Liver (tissue), 9 donors: ENCODE data around the gene CCR7. TPM values are rescaled to one million over a fixed set of nuclear protein-coding genes. Genes with fewer than 3 reads are reported as not detected.

Experiments
- DNase-seq: peaks from one replicate; pipeline ENCODE4 v3.0.0-alpha.2; 2017; ENCODE audit warnings: low spot score
- H3K27ac ChIP-seq, 2 donors: one replicate each; pipeline ENCODE4 v1.7.0; 2013; ENCODE audit warnings: inconsistent platforms in 2 of 2, low read length in 2 of 2, control low read depth in 1 of 2, low read depth in 1 of 2, mild to moderate bottlenecking in 1 of 2
- H3K27me3 ChIP-seq, 4 donors: one replicate each; pipeline versions ENCODE4 v1.6.1 to v1.7.0; 2013; ENCODE audit warnings: low read length in 3 of 4, inconsistent platforms in 1 of 4, mild to moderate bottlenecking in 1 of 4, moderate library complexity in 1 of 4; ENCODE audit not compliant: control insufficient read depth in 4 of 4, insufficient read depth in 4 of 4
- H3K36me3 ChIP-seq, 4 donors: one replicate each; pipeline versions ENCODE4 v1.6.1 to v1.7.0; 2013; ENCODE audit warnings: low read length in 3 of 4, mild to moderate bottlenecking in 3 of 4, low read depth in 1 of 4, moderate library complexity in 1 of 4; ENCODE audit not compliant: control insufficient read depth in 4 of 4, insufficient read depth in 3 of 4
- H3K4me1 ChIP-seq, 4 donors: one replicate each; pipeline versions ENCODE4 v1.6.1 to v1.7.0; 2013; ENCODE audit warnings: low read length in 3 of 4, mild to moderate bottlenecking in 3 of 4, moderate library complexity in 1 of 4; ENCODE audit not compliant: control insufficient read depth in 4 of 4, insufficient read depth in 4 of 4
- H3K4me3 ChIP-seq, 3 donors: one replicate each; pipeline versions ENCODE4 v1.6.1 to v1.7.0; 2013; ENCODE audit warnings: low read length in 3 of 3, control low read depth in 1 of 3, low read depth in 1 of 3, mild to moderate bottlenecking in 1 of 3
- H3K9ac ChIP-seq, 2 donors: one replicate each; pipeline ENCODE4 v1.7.0; 2013; ENCODE audit warnings: low read length in 2 of 2, mild to moderate bottlenecking in 2 of 2, moderate library complexity in 2 of 2, control low read depth in 1 of 2, low read depth in 1 of 2
- H3K9me3 ChIP-seq, 4 donors: one replicate each; pipeline versions ENCODE4 v1.6.1 to v1.7.0; 2013; ENCODE audit warnings: low read length in 3 of 4; ENCODE audit not compliant: control insufficient read depth in 4 of 4
- EGR1 ChIP-seq, 2 donors: IDR thresholded peaks; 2 replicates each; pipeline ENCODE4 v1.6.1; 2016 to 2018; ENCODE audit warnings: antibody characterized with exemption in 2 of 2, low read depth in 2 of 2
- FOXA1 ChIP-seq: IDR thresholded peaks from 2 replicates; pipeline ENCODE4 v1.6.1; 2016; ENCODE audit warnings: antibody characterized with exemption
- FOXA2 ChIP-seq: IDR thresholded peaks from 2 replicates; pipeline ENCODE4 v1.6.1; 2016; ENCODE audit warnings: antibody characterized with exemption
- GABPA ChIP-seq, 2 donors: IDR thresholded peaks in 1 of 2; conservative IDR thresholded peaks in 1 of 2; 2 replicates each; pipeline ENCODE4 v1.6.1; 2016; ENCODE audit warnings: antibody characterized with exemption in 2 of 2, mild to moderate bottlenecking in 1 of 2, moderate library complexity in 1 of 2
- HNF4A ChIP-seq, 2 donors: conservative IDR thresholded peaks; 2 replicates each; pipeline ENCODE4 v1.6.1; 2016; ENCODE audit warnings: antibody characterized with exemption in 2 of 2, mild to moderate bottlenecking in 2 of 2
- HNF4G ChIP-seq: IDR thresholded peaks from 2 replicates; pipeline ENCODE4 v1.6.1; 2016; ENCODE audit warnings: antibody characterized with exemption
- JUND ChIP-seq, 2 donors: IDR thresholded peaks; 2 replicates each; pipeline ENCODE4 v1.6.1; 2016; ENCODE audit warnings: antibody characterized with exemption in 2 of 2
- NR2F2 ChIP-seq: IDR thresholded peaks from 2 replicates; pipeline ENCODE4 v1.6.1; 2016; ENCODE audit warnings: antibody characterized with exemption
- RAD21 ChIP-seq, 2 donors: IDR thresholded peaks; 2 replicates each; pipeline ENCODE4 v1.6.1; 2016; ENCODE audit warnings: antibody characterized with exemption in 2 of 2, mild to moderate bottlenecking in 2 of 2
- RXRA ChIP-seq, 2 donors: IDR thresholded peaks; 2 replicates each; pipeline ENCODE4 v1.6.1; 2017 to 2018; ENCODE audit warnings: antibody characterized with exemption in 2 of 2, mild to moderate bottlenecking in 1 of 2
- SP1 ChIP-seq: IDR thresholded peaks from 2 replicates; pipeline ENCODE4 v1.6.1; 2018; ENCODE audit warnings: antibody characterized with exemption, mild to moderate bottlenecking
- TAF1 ChIP-seq: conservative IDR thresholded peaks from 2 replicates; pipeline ENCODE4 v1.6.1; 2016; ENCODE audit warnings: antibody characterized with exemption, mild to moderate bottlenecking
- YY1 ChIP-seq: IDR thresholded peaks from 2 replicates; pipeline ENCODE4 v1.6.1; 2016; ENCODE audit warnings: antibody characterized with exemption, mild to moderate bottlenecking
- WGBS: extraction: QIAGEN DNeasy Blood & Tissue Kit; methylation state at CpG from one replicate; pipeline ENCODE4 v1.1.7; 2013; 5-methylcytosine and 5-hydroxymethylcytosine counted together
- polyA plus RNA-seq, 2 donors: library from polyadenylated mRNA; stranded (reverse) in 1 of 2; unstranded in 1 of 2; fragments of 200-250 nt in 1 of 2; fragments of >200 nt in 1 of 2; fragmentation: Nextera tagmentation in 1 of 2; extraction: Ambion mirVana in 1 of 2; gene quantifications; one replicate each; pipeline versions ENCODE4 v1.2.1 to v1.2.3, GENCODE V29; 2013 to 2015
- total RNA-seq, 2 donors: library from RNA; depleted of rRNA; stranded (reverse); fragments of >200 nt; gene quantifications; one replicate each; pipeline ENCODE4 v1.2.3, GENCODE V29; 2014
- TF ChIP-seq, protein P1 (sequence below): IDR thresholded peaks from 2 replicates; pipeline ENCODE4 v1.6.1; 2016; ENCODE audit warnings: antibody characterized with exemption, mild to moderate bottlenecking
- TF ChIP-seq, protein P2 (sequence below): IDR thresholded peaks from 2 replicates; pipeline ENCODE4 v1.6.1; 2016; ENCODE audit warnings: antibody characterized with exemption
- TF ChIP-seq, protein P3 (sequence below): fragments of 150-350 bp; IDR thresholded peaks from 2 replicates; pipeline ENCODE4 v1.5.1; 2017; ENCODE audit warnings: improper control_type of control experiment, low read depth, low read length; ENCODE audit not compliant: missing input control
- TF ChIP-seq, protein P4 (sequence below): IDR thresholded peaks from 2 replicates; pipeline ENCODE4 v1.6.1; 2016; ENCODE audit warnings: antibody characterized with exemption
- TF ChIP-seq, protein P5 (sequence below): IDR thresholded peaks from 2 replicates; pipeline ENCODE4 v1.6.1; 2016; ENCODE audit warnings: antibody characterized with exemption
- donor health status: healthy.
- donor health status: healthy.
- donor health status: healthy.
- donor health status: healthy.
- donor health status: healthy.

The CCR7 gene
- total and polyA plus RNA-seq, 4 donors, result 0.08 to 0.89 (median 0.28) TPM

DNA sequence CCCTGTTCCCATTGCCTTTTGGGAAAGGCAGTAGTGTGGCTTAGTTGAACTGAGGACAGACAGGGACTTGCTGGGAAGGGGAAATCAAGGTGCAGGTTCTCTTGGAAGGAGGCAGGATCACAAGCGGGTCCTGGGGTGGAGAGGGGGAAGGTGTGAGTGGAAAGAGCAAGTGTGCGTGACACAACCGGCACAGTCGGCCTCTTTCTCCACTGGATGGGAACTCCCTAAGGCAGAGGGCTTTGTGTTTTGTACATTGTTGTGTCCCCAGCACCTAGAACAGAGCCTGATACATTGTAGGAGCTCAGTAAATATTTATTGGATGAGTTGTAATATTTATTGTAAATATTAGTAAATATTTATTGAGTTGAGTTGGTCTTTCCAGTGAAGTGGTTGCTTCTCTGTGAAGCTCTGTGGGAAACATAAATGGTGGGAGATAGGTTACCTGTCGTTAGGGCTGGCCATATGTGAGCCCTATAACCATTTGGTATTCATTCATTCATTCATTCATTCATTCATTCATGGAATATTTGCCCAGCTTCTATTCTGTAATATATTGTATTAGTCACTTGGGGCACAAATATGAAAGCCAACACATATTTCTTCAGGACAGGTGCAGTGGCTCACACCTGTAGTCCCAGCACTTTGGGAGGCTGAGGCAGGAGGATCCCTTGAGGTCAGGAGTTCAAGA is 48.3 kb upstream of the CCR7 start:
- Histone ChIP-seq H3K27me3 (no peaks in the 10 kb centered on the region), H3K9me3 (no peaks in the 10 kb centered on the region), H3K36me3 (no peaks in the 10 kb centered on the region), H3K27ac (no peak overlapping the region), H3K9ac (no peak overlapping the region), H3K4me3 (no peak overlapping the region), H3K4me1 (peaks cover 0 to 3% (median 2%) of the 10 kb centered on the region in 4 donors)
- no peak for DNase-seq
- TF ChIP-seq GABPA (IDR thresholded peaks at IDR 0.05 in 1 of 2, conservative IDR thresholded peaks at IDR 0.05 in 1 of 2) (no peak), NR2F2 (no peak), HNF4A (conservative IDR thresholded peaks at IDR 0.05) (no peak), SP1 (no peak), TAF1 (no peak), YY1 (no peak), RXRA (IDR thresholded peaks at IDR 0.05) (no peak), HNF4G (no peak), RAD21 (IDR thresholded peaks at IDR 0.05) (no peak), FOXA2 (no peak), EGR1 (IDR thresholded peaks at IDR 0.05; ENCODE audit: low read depth in 2 of 2) (no peak), JUND (IDR thresholded peaks at IDR 0.05) (no peak)
- TF ChIP-seq, protein P1, sequence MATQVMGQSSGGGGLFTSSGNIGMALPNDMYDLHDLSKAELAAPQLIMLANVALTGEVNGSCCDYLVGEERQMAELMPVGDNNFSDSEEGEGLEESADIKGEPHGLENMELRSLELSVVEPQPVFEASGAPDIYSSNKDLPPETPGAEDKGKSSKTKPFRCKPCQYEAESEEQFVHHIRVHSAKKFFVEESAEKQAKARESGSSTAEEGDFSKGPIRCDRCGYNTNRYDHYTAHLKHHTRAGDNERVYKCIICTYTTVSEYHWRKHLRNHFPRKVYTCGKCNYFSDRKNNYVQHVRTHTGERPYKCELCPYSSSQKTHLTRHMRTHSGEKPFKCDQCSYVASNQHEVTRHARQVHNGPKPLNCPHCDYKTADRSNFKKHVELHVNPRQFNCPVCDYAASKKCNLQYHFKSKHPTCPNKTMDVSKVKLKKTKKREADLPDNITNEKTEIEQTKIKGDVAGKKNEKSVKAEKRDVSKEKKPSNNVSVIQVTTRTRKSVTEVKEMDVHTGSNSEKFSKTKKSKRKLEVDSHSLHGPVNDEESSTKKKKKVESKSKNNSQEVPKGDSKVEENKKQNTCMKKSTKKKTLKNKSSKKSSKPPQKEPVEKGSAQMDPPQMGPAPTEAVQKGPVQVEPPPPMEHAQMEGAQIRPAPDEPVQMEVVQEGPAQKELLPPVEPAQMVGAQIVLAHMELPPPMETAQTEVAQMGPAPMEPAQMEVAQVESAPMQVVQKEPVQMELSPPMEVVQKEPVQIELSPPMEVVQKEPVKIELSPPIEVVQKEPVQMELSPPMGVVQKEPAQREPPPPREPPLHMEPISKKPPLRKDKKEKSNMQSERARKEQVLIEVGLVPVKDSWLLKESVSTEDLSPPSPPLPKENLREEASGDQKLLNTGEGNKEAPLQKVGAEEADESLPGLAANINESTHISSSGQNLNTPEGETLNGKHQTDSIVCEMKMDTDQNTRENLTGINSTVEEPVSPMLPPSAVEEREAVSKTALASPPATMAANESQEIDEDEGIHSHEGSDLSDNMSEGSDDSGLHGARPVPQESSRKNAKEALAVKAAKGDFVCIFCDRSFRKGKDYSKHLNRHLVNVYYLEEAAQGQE, result no peak
- TF ChIP-seq, protein P2, sequence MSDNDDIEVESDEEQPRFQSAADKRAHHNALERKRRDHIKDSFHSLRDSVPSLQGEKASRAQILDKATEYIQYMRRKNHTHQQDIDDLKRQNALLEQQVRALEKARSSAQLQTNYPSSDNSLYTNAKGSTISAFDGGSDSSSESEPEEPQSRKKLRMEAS, result no peak
- TF ChIP-seq, protein P3, sequence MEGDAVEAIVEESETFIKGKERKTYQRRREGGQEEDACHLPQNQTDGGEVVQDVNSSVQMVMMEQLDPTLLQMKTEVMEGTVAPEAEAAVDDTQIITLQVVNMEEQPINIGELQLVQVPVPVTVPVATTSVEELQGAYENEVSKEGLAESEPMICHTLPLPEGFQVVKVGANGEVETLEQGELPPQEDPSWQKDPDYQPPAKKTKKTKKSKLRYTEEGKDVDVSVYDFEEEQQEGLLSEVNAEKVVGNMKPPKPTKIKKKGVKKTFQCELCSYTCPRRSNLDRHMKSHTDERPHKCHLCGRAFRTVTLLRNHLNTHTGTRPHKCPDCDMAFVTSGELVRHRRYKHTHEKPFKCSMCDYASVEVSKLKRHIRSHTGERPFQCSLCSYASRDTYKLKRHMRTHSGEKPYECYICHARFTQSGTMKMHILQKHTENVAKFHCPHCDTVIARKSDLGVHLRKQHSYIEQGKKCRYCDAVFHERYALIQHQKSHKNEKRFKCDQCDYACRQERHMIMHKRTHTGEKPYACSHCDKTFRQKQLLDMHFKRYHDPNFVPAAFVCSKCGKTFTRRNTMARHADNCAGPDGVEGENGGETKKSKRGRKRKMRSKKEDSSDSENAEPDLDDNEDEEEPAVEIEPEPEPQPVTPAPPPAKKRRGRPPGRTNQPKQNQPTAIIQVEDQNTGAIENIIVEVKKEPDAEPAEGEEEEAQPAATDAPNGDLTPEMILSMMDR, result no peak
- TF ChIP-seq, protein P4, sequence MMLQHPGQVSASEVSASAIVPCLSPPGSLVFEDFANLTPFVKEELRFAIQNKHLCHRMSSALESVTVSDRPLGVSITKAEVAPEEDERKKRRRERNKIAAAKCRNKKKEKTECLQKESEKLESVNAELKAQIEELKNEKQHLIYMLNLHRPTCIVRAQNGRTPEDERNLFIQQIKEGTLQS, result no peak
- WGBS, result 94% methylated on average over 5 of the region's 5 CpGs

DNA sequence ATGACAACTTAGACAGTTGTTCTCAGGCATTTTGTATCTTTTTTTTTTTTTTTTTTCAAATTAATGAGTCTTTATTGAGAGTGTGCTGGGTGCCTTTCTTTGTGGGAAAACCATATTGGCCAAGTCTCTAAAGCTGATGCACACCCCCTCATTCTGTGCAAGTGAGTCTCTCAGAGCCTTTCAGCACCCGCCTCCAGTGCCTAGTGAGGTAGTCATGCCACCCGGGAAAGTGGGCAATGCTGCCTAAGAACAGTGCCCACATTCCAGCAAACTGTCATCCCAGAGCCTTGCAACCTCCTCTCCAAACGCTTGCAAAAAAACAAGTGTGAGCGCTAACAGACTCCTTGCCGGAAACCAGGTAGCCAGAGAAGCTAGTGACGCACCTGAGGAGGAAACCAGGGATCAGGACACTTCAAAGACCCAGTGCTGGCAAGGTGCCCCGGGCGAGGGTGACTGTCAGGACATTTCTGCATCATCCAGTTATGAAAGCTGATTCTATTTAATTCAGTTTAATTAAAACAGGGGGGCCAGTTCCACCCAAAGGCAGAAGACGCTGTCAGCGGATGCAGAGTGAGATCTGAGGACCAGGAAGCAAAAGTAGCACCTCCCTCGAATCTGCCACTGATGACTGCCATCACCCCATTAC is 47.5 kb upstream of the CCR7 start:
- no peaks in the 10 kb centered on the region for H3K36me3 ChIP-seq
- WGBS, result 83% methylated on average over 11 of the region's 11 CpGs
- DNase-seq, result no peak
- H3K27me3 ChIP-seq, result no peaks in the 10 kb centered on the region
- H3K9ac ChIP-seq, result no peak overlapping the region
- no peak overlapping the region for H3K4me3 ChIP-seq
- H3K4me1 ChIP-seq, result peaks cover 0 to 3% (median 1%) of the 10 kb centered on the region in 4 donors
- H3K27ac ChIP-seq, result no peak overlapping the region
- no peaks in the 10 kb centered on the region for H3K9me3 ChIP-seq
- TF ChIP-seq RAD21 (IDR thresholded peaks at IDR 0.05), result no peak
- no peak for TF ChIP-seq FOXA2
- TF ChIP-seq, protein P1, result no peak
- no peak for TF ChIP-seq FOXA1
- TF ChIP-seq, protein P5, sequence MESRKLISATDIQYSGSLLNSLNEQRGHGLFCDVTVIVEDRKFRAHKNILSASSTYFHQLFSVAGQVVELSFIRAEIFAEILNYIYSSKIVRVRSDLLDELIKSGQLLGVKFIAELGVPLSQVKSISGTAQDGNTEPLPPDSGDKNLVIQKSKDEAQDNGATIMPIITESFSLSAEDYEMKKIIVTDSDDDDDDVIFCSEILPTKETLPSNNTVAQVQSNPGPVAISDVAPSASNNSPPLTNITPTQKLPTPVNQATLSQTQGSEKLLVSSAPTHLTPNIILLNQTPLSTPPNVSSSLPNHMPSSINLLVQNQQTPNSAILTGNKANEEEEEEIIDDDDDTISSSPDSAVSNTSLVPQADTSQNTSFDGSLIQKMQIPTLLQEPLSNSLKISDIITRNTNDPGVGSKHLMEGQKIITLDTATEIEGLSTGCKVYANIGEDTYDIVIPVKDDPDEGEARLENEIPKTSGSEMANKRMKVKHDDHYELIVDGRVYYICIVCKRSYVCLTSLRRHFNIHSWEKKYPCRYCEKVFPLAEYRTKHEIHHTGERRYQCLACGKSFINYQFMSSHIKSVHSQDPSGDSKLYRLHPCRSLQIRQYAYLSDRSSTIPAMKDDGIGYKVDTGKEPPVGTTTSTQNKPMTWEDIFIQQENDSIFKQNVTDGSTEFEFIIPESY, result no peak
- TF ChIP-seq, protein P2, result no peak
- TF ChIP-seq HNF4G, result no peak
- TF ChIP-seq JUND (IDR thresholded peaks at IDR 0.05), result no peak
- no peak for TF ChIP-seq YY1
- TF ChIP-seq, protein P4, result no peak
- no peak for TF ChIP-seq NR2F2
- no peak for TF ChIP-seq EGR1 (IDR thresholded peaks at IDR 0.05; ENCODE audit: low read depth in 2 of 2)
- no peak for TF ChIP-seq TAF1
